Smooth muscle cell (in vitro differentiated cells): Measurements from ENCODE around the gene SOAT2. TPM values are rescaled to one million over a fixed set of nuclear protein-coding genes. Genes with fewer than 3 reads are reported as not detected.

ENCODE experiments used
- DNase-seq: peaks from one replicate; lab custom pipeline; 2025; ENCODE audit not compliant: unreplicated experiment; lab: John Stamatoyannopoulos, UW
- H2AFZ ChIP-seq: fragments of 200-600 bp; sonication (generic); 2 replicates; pipeline ENCODE4 v1.6.0; 2016; ENCODE audit warnings: antibody characterized with exemption, low read depth, mild to moderate bottlenecking
- H3F3A ChIP-seq: fragments of 200-600 bp; sonication (generic); 2 replicates; pipeline ENCODE4 v1.6.0; 2017; ENCODE audit warnings: antibody characterized with exemption, low read depth
- H3K27ac ChIP-seq: fragments of 200-600 bp; sonication (generic); 2 replicates; pipeline ENCODE4 v1.5.1; 2016; ENCODE audit warnings: low read depth, mild to moderate bottlenecking
- H3K27me3 ChIP-seq: fragments of 200-600 bp; sonication (generic); 2 replicates; pipeline ENCODE4 v1.6.1; 2016; ENCODE audit warnings: low read depth, mild to moderate bottlenecking
- H3K36me3 ChIP-seq: fragments of 200-600 bp; sonication (generic); 2 replicates; pipeline ENCODE4 v1.5.1; 2016; ENCODE audit warnings: low read depth
- H3K4me1 ChIP-seq: fragments of 200-600 bp; sonication (generic); 2 replicates; pipeline ENCODE4 v1.5.1; 2016; ENCODE audit warnings: low read depth
- H3K4me2 ChIP-seq: fragments of 200-600 bp; sonication (generic); 2 replicates; pipeline ENCODE4 v1.6.0; 2016; ENCODE audit warnings: mild to moderate bottlenecking
- H3K4me3 ChIP-seq: fragments of 200-600 bp; sonication (generic); 2 replicates; pipeline ENCODE4 v1.5.1; 2016; ENCODE audit warnings: mild to moderate bottlenecking
- H3K79me2 ChIP-seq: fragments of 200-600 bp; sonication (generic); 2 replicates; pipeline ENCODE4 v1.6.0; 2016; ENCODE audit warnings: low read depth, mild to moderate bottlenecking
- H3K9ac ChIP-seq: fragments of 200-600 bp; sonication (generic); 2 replicates; pipeline ENCODE4 v1.6.0; 2016; ENCODE audit warnings: low read depth
- H3K9me3 ChIP-seq: fragments of 200-600 bp; sonication (generic); replicated peaks from 2 replicates; pipeline ENCODE4 v1.5.1; 2016; ENCODE audit warnings: low read depth
- H4K20me1 ChIP-seq: fragments of 200-600 bp; sonication (generic); 2 replicates; pipeline ENCODE4 v1.6.0; 2016; ENCODE audit warnings: low read depth
- WGBS: methylation state at CpG from one replicate; pipeline ENCODE4 v1.1.7; 2016; ENCODE audit warnings: low lambda C conversion rate; 5-methylcytosine and 5-hydroxymethylcytosine counted together
- polyA plus RNA-seq: library from polyadenylated mRNA; unstranded; fragments of >200 nt; fragmentation: Nextera tagmentation; extraction: Ambion mirVana; gene quantifications from 2 replicates; pipeline ENCODE4 v1.2.1, GENCODE V29; 2016
- total RNA-seq: library from RNA; depleted of rRNA; stranded (reverse); fragments of >200 nt; gene quantifications from 2 replicates; pipeline ENCODE4 v1.2.3, GENCODE V29; 2014
- TF ChIP-seq, protein P1 (sequence below): fragments of 200-600 bp; sonication (generic); IDR thresholded peaks from 2 replicates; pipeline ENCODE4 v1.5.1; 2017; ENCODE audit warnings: borderline replicate concordance, mild to moderate bottlenecking, antibody characterized with exemption; ENCODE audit not compliant: insufficient read depth, poor library complexity, severe bottlenecking

The SOAT2 gene
- total and polyA plus RNA-seq, 2 experiments from 2014 or later: not detected

DNA sequence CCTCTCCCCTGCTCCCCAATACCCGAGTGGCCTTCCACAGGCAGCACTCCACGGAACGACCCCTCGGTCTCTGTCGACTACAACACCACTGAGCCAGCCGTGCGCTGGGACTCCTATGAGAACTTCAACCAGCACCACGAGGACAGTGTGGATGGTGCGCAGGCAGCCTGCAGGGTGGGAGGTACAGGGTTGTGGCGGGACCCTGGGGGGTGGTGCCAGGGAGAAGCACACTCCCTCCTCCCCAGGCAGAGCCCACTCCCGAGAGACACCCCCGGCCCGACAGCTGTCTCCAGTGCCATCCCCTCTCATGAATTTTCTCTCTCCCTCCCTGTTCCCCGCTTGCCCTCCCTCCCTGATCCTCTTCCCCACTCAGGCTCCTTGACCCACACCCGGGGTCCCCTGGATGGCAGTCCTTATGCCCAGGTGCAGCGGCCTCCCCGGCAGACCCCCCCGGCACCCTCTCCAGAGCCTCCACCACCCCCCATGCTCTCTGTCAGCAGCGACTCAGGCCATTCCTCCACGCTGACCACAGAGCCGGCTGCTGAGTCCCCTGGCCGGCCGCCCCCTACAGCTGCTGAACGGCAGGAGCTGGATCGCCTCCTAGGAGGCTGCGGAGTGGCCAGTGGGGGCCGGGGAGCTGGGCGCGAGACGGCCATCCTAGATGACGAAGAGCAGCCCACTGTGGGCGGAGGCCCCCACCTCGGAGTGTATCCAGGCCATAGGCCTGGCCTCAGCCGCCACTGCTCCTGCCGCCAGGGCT, 44.4 kb upstream of the SOAT2 start:
- WGBS: 82% methylated on average over 25 of the region's 35 CpGs
- no peaks in the 10 kb centered on the region for H3K79me2 ChIP-seq

DNA sequence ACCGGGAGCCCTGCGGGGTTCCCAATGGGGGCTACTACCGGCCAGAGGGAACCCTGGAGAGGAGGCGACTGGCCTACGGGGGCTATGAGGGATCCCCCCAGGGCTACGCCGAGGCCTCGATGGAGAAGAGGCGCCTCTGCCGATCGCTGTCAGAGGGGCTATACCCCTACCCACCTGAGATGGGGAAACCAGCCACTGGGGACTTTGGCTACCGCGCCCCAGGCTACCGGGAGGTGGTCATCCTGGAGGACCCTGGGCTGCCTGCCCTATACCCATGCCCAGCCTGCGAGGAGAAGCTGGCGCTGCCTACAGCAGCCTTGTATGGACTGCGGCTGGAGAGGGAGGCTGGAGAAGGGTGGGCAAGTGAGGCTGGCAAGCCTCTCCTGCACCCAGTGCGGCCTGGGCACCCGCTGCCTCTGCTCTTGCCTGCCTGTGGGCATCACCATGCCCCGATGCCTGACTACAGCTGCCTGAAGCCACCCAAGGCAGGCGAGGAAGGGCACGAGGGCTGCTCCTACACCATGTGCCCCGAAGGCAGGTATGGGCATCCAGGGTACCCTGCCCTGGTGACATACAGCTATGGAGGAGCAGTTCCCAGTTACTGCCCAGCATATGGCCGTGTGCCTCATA, 43.7 kb upstream of the SOAT2 start:
- no peak overlapping the region for H2AFZ ChIP-seq
- no peak overlapping the region for H3K4me2 ChIP-seq
- no peaks in the 10 kb centered on the region for H3K79me2 ChIP-seq
- H3K27me3 ChIP-seq: no peaks in the 10 kb centered on the region
- H3K4me3 ChIP-seq: no peak overlapping the region
- no peaks in the 10 kb centered on the region for H3K9me3 ChIP-seq
- TF ChIP-seq, protein P1, sequence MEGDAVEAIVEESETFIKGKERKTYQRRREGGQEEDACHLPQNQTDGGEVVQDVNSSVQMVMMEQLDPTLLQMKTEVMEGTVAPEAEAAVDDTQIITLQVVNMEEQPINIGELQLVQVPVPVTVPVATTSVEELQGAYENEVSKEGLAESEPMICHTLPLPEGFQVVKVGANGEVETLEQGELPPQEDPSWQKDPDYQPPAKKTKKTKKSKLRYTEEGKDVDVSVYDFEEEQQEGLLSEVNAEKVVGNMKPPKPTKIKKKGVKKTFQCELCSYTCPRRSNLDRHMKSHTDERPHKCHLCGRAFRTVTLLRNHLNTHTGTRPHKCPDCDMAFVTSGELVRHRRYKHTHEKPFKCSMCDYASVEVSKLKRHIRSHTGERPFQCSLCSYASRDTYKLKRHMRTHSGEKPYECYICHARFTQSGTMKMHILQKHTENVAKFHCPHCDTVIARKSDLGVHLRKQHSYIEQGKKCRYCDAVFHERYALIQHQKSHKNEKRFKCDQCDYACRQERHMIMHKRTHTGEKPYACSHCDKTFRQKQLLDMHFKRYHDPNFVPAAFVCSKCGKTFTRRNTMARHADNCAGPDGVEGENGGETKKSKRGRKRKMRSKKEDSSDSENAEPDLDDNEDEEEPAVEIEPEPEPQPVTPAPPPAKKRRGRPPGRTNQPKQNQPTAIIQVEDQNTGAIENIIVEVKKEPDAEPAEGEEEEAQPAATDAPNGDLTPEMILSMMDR: no peak
- no peaks in the 10 kb centered on the region for H3K4me1 ChIP-seq
- no peak overlapping the region for H3K27ac ChIP-seq
- H4K20me1 ChIP-seq: no peaks in the 10 kb centered on the region
- H3K9ac ChIP-seq: no peak overlapping the region
- H3K36me3 ChIP-seq: no peaks in the 10 kb centered on the region
- no peaks in the 10 kb centered on the region for H3F3A ChIP-seq
- no peak for DNase-seq
- WGBS: 97% methylated on average over 24 of the region's 24 CpGs

More for the DNA sequence above, 44.4 kb upstream of the SOAT2 start:
- H3K4me2 ChIP-seq: no peak overlapping the region
- H3F3A ChIP-seq: no peaks in the 10 kb centered on the region
- H3K4me3 ChIP-seq: no peak overlapping the region
- no peak overlapping the region for H2AFZ ChIP-seq
- no peaks in the 10 kb centered on the region for H3K9me3 ChIP-seq
- DNase-seq: no peak
- H3K27me3 ChIP-seq: no peaks in the 10 kb centered on the region
- H4K20me1 ChIP-seq: no peaks in the 10 kb centered on the region
- no peak overlapping the region for H3K27ac ChIP-seq
- no peak overlapping the region for H3K9ac ChIP-seq
- TF ChIP-seq, protein P1: no peak
- H3K36me3 ChIP-seq: no peaks in the 10 kb centered on the region
- H3K4me1 ChIP-seq: no peaks in the 10 kb centered on the region

DNA sequence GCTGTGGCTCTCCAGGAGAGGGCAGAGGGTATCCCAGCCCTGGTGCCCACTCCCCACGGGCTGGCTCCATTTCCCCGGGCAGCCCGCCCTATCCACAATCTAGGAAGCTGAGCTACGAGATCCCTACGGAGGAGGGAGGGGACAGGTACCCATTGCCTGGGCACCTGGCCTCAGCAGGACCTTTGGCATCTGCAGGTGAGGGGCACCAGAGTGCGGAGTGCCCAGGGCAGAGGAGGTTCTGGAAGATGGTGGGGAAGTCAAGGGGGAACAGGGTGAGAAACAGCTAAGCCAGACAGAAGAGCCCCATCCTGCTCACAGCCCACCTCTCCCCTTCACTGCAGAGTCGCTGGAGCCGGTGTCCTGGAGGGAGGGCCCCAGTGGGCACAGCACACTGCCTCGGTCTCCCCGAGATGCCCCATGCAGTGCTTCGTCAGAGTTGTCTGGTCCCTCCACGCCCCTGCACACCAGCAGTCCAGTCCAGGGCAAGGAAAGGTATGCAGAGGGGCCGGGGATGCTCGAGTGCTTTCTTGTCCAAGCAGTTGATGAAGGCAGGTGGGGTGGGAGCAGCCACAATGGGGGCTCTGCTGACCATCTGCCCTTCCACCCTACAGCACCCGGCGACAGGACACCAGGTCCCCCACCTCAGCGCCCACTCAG, 43.1 kb upstream of the SOAT2 start:
- Histone ChIP-seq H3K9me3 (no peaks in the 10 kb centered on the region), H3K9ac (no peak overlapping the region), H3K4me2 (no peak overlapping the region), H3K36me3 (no peaks in the 10 kb centered on the region), H3K27me3 (no peaks in the 10 kb centered on the region), H2AFZ (no peak overlapping the region), H3F3A (no peaks in the 10 kb centered on the region), H4K20me1 (peaks cover 3% of the 10 kb centered on the region), H3K4me3 (no peak overlapping the region), H3K79me2 (no peaks in the 10 kb centered on the region), H3K4me1 (no peaks in the 10 kb centered on the region), H3K27ac (no peak overlapping the region)
- no peak for DNase-seq
- TF ChIP-seq, protein P1: no peak
- WGBS: 94% methylated on average over 16 of the region's 17 CpGs
